Measurements from ENCODE around the gene PRPF8. TPM values are rescaled to one million over a fixed set of nuclear protein-coding genes. Genes with fewer than 3 reads are reported as not detected.

Gene PRPF8
- total and polyA plus RNA-seq, 2 of the 13 experiments (the other 11 are each of a cell fraction or from before 2014, with no cell fraction given) = 112 to 179 TPM

DNA sequence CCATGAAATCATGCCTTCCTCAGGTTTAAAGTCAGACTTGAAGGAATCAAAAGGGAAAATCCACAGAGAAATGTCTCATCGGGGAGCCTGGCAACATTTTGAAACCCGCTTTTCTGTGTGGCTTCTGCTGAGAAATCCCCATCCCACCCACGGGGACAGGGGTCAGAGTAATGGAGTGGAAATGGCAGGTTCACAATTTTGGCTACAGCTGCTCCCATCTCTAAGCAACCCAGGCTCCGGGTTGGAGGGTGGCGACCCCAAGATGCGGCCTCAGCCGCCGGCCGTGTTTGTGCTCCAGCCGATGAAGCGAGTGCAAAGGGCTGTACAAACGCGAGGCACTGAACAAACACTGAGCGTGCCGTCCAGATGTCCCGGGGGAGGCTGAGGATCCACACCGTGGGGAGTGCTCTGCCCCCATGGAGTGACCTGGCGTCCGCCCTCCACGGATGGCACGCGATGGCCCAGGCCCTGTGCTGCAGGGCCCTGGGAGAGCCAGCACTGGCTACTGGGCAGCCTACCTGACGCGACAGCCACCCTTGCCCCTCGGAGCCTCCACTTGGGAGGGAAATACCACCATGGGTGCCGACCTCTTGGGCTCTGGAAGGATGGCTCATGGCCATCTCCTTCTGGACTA lies 78.2 kb downstream of the PRPF8 start (continued):
- no peak for TF ChIP-seq SNRNP70 (IDR thresholded peaks at IDR 0.05; ENCODE audit: low read depth, low read length)
- TF ChIP-seq, protein P1, sequence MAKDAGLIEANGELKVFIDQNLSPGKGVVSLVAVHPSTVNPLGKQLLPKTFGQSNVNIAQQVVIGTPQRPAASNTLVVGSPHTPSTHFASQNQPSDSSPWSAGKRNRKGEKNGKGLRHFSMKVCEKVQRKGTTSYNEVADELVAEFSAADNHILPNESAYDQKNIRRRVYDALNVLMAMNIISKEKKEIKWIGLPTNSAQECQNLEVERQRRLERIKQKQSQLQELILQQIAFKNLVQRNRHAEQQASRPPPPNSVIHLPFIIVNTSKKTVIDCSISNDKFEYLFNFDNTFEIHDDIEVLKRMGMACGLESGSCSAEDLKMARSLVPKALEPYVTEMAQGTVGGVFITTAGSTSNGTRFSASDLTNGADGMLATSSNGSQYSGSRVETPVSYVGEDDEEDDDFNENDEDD (CRISPR knock-in tag; IDR thresholded peaks at IDR 0.05; ENCODE audit: borderline replicate concordance) = peak; percentile 58; the same call in 1 of the 2 replicates
- 0 out of 2 replicates have a peak, but pooled peaks have one; percentile 40 for TF ChIP-seq ZFP41 (CRISPR knock-in tag; IDR thresholded peaks at IDR 0.05; ENCODE audit: borderline replicate concordance)
- TF ChIP-seq, protein P2, sequence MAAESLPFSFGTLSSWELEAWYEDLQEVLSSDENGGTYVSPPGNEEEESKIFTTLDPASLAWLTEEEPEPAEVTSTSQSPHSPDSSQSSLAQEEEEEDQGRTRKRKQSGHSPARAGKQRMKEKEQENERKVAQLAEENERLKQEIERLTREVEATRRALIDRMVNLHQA (CRISPR knock-in tag; IDR thresholded peaks at IDR 0.05) = no peak
- TF ChIP-seq NR2F6 (IDR thresholded peaks at IDR 0.05) = no peak
- TF ChIP-seq NR2F6 (CRISPR knock-in tag; IDR thresholded peaks at IDR 0.05) = peak; percentile 47; the same call in 1 of the 2 replicates
- TF ChIP-seq, protein P3, sequence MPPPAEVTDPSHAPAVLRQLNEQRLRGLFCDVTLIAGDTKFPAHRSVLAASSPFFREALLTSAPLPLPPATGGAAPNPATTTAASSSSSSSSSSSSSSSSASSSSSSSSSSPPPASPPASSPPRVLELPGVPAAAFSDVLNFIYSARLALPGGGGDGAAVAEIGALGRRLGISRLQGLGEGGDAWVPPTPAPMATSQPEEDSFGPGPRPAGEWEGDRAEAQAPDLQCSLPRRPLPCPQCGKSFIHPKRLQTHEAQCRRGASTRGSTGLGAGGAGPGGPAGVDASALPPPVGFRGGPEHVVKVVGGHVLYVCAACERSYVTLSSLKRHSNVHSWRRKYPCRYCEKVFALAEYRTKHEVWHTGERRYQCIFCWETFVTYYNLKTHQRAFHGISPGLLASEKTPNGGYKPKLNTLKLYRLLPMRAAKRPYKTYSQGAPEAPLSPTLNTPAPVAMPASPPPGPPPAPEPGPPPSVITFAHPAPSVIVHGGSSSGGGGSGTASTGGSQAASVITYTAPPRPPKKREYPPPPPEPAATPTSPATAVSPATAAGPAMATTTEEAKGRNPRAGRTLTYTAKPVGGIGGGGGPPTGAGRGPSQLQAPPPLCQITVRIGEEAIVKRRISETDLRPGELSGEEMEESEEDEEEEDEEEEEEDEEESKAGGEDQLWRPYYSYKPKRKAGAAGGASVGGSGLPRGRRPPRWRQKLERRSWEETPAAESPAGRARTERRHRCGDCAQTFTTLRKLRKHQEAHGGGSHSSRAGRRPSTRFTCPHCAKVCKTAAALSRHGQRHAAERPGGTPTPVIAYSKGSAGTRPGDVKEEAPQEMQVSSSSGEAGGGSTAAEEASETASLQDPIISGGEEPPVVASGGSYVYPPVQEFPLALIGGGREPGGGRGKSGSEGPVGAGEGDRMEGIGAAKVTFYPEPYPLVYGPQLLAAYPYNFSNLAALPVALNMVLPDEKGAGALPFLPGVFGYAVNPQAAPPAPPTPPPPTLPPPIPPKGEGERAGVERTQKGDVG (CRISPR knock-in tag; IDR thresholded peaks at IDR 0.05; ENCODE audit: borderline replicate concordance) = peak; percentile 93; the same call in 1 of the 2 replicates
- no peak for TF ChIP-seq NFYB (CRISPR knock-in tag; IDR thresholded peaks at IDR 0.05)
- TF ChIP-seq ZNF772 (CRISPR knock-in tag; IDR thresholded peaks at IDR 0.05) = peak; percentile 60; the same call in 1 of the 2 replicates
- 0 out of 2 replicates have a peak, but pooled peaks have one; percentile 59 for TF ChIP-seq ZNF546 (CRISPR knock-in tag; conservative IDR thresholded peaks at IDR 0.05)
- TF ChIP-seq BORCS8-MEF2B (CRISPR knock-in tag; IDR thresholded peaks at IDR 0.05) = no peak; the same call in 1 of the 2 replicates
- peak; percentile 43; the same call in 1 of the 2 replicates for TF ChIP-seq RXRA (CRISPR knock-in tag; IDR thresholded peaks at IDR 0.05)
- TF ChIP-seq ZFYVE20 (CRISPR knock-in tag; IDR thresholded peaks at IDR 0.05; ENCODE audit: borderline replicate concordance, low read depth) = no peak
- TF ChIP-seq ZNF850 (CRISPR knock-in tag; conservative IDR thresholded peaks at IDR 0.05) = no peak
- TF ChIP-seq ZNF616 (CRISPR knock-in tag; IDR thresholded peaks at IDR 0.05; ENCODE audit: low read depth) = no peak
- no peak for TF ChIP-seq U2AF1 (optimal IDR thresholded peaks at IDR 0.05; ENCODE audit: low read depth, low read length)
- TF ChIP-seq, protein P4, sequence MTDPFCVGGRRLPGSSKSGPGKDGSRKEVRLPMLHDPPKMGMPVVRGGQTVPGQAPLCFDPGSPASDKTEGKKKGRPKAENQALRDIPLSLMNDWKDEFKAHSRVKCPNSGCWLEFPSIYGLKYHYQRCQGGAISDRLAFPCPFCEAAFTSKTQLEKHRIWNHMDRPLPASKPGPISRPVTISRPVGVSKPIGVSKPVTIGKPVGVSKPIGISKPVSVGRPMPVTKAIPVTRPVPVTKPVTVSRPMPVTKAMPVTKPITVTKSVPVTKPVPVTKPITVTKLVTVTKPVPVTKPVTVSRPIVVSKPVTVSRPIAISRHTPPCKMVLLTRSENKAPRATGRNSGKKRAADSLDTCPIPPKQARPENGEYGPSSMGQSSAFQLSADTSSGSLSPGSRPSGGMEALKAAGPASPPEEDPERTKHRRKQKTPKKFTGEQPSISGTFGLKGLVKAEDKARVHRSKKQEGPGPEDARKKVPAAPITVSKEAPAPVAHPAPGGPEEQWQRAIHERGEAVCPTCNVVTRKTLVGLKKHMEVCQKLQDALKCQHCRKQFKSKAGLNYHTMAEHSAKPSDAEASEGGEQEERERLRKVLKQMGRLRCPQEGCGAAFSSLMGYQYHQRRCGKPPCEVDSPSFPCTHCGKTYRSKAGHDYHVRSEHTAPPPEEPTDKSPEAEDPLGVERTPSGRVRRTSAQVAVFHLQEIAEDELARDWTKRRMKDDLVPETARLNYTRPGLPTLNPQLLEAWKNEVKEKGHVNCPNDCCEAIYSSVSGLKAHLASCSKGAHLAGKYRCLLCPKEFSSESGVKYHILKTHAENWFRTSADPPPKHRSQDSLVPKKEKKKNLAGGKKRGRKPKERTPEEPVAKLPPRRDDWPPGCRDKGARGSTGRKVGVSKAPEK (CRISPR knock-in tag; IDR thresholded peaks at IDR 0.05; ENCODE audit: borderline replicate concordance) = 0 out of 2 replicates have a peak, but pooled peaks have one; percentile 33
- TF ChIP-seq ZBTB3 (CRISPR knock-in tag; IDR thresholded peaks at IDR 0.05; ENCODE audit: borderline replicate concordance, low read depth) = no peak
- TF ChIP-seq, protein P5, sequence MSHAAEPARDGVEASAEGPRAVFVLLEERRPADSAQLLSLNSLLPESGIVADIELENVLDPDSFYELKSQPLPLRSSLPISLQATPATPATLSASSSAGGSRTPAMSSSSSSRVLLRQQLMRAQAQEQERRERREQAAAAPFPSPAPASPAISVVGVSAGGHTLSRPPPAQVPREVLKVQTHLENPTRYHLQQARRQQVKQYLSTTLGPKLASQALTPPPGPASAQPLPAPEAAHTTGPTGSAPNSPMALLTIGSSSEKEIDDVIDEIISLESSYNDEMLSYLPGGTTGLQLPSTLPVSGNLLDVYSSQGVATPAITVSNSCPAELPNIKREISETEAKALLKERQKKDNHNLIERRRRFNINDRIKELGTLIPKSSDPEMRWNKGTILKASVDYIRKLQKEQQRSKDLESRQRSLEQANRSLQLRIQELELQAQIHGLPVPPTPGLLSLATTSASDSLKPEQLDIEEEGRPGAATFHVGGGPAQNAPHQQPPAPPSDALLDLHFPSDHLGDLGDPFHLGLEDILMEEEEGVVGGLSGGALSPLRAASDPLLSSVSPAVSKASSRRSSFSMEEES (CRISPR knock-in tag; IDR thresholded peaks at IDR 0.05) = 0 out of 2 replicates have a peak, but pooled peaks have one; percentile 12
- no peak for TF ChIP-seq ZNF264 (CRISPR knock-in tag; IDR thresholded peaks at IDR 0.05)
- no peak for TF ChIP-seq MBD4 (IDR thresholded peaks at IDR 0.05; ENCODE audit: borderline replicate concordance, low read length)
